Measurements from ENCODE around the gene FLII.
A peak's percentile ranks its signal among the peaks of the same experiment; 100 is the strongest.

FLII gene

GRCh38 chr17:18246109-18246725 lies 12.3 kb downstream of the FLII start:
- no peaks in the 10 kb centered on the region for H3K27me3 ChIP-seq (ENCODE audit: insufficient read depth, low read depth, severe bottlenecking)
- H3K4me3 ChIP-seq (ENCODE audit: low read depth, low read length) = no peak overlapping the region
- peaks cover 71% of the 10 kb centered on the region for H3K36me3 ChIP-seq
- H3K27ac ChIP-seq = peak overlapping the region; percentile 45; the same call in 1 of the 2 replicates
- H3K9me3 ChIP-seq (ENCODE audit: severe bottlenecking) = no peaks in the 10 kb centered on the region
- TF ChIP-seq, protein P1, sequence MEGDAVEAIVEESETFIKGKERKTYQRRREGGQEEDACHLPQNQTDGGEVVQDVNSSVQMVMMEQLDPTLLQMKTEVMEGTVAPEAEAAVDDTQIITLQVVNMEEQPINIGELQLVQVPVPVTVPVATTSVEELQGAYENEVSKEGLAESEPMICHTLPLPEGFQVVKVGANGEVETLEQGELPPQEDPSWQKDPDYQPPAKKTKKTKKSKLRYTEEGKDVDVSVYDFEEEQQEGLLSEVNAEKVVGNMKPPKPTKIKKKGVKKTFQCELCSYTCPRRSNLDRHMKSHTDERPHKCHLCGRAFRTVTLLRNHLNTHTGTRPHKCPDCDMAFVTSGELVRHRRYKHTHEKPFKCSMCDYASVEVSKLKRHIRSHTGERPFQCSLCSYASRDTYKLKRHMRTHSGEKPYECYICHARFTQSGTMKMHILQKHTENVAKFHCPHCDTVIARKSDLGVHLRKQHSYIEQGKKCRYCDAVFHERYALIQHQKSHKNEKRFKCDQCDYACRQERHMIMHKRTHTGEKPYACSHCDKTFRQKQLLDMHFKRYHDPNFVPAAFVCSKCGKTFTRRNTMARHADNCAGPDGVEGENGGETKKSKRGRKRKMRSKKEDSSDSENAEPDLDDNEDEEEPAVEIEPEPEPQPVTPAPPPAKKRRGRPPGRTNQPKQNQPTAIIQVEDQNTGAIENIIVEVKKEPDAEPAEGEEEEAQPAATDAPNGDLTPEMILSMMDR (IDR thresholded peaks at IDR 0.05; ENCODE audit: low read depth, low read length) = no peak
- no peak for DNase-seq

- no peak for DNase-seq
- TF ChIP-seq, protein P1 (IDR thresholded peaks at IDR 0.05; ENCODE audit: low read depth, low read length) = no peak
- Histone ChIP-seq H3K9me3 (ENCODE audit: severe bottlenecking) (no peaks in the 10 kb centered on the region), H3K4me3 (ENCODE audit: low read depth, low read length) (no peak overlapping the region), H3K27ac (no peak overlapping the region), H3K36me3 (peaks cover 71% of the 10 kb centered on the region), H3K27me3 (ENCODE audit: insufficient read depth, low read depth, severe bottlenecking) (no peaks in the 10 kb centered on the region)
These were observed 13.3 kb downstream of the FLII start for GRCh38 chr17:18245038-18245776.

DNA sequence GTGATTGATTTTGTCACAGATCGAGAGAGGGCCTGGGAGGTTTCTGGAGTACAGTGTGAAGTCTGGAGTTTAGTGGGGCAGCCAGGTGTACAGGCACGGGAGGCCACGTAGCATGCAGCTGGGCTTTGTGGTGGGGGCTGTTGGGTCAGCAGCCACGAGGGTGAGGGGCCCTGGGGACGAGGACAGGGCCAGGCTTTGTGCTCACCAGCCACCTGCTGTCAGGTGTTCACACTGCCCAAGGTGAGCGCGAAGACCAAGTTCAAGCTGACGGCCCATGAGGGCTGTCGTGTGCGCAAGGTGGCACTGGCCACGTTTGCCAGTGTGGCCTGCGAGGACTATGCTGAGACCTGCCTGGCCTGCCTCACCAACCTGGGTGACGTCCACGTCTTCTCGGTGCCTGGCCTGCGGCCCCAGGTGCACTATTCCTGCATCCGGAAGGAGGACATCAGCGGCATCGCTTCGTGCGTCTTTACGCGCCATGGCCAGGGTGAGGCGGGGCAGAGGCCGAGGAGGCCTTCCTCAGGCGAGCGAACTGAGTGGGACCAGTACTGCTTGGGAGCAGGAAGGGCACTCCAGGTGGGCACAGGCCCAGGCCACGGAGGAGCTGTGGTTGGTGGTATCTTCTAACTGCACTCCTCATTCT lies 17.2 kb downstream of the FLII start:
- Histone ChIP-seq H3K9me3 (ENCODE audit: severe bottlenecking) (no peaks in the 10 kb centered on the region), H3K27ac (no peak overlapping the region), H3K36me3 (peaks cover 63% of the 10 kb centered on the region), H3K4me3 (ENCODE audit: low read depth, low read length) (no peak overlapping the region), H3K27me3 (ENCODE audit: insufficient read depth, low read depth, severe bottlenecking) (no peaks in the 10 kb centered on the region)
- DNase-seq = no peak
- TF ChIP-seq, protein P1 (IDR thresholded peaks at IDR 0.05; ENCODE audit: low read depth, low read length) = peak; percentile 26; the same call in 1 of the 2 replicates

- peaks cover 62% of the 10 kb centered on the region for H3K36me3 ChIP-seq
- TF ChIP-seq, protein P1 (IDR thresholded peaks at IDR 0.05; ENCODE audit: low read depth, low read length) = no peak
- no peak overlapping the region for H3K27ac ChIP-seq
- H3K4me3 ChIP-seq (ENCODE audit: low read depth, low read length) = no peak overlapping the region
- no peaks in the 10 kb centered on the region for H3K9me3 ChIP-seq (ENCODE audit: severe bottlenecking)
- DNase-seq = no peak
- H3K27me3 ChIP-seq (ENCODE audit: insufficient read depth, low read depth, severe bottlenecking) = no peaks in the 10 kb centered on the region
These were observed 18.1 kb downstream of the FLII start for GRCh38 chr17:18240449-18240848.

GRCh38 chr17:18238299-18238698 lies 20.2 kb downstream of the FLII start:
- no peak for DNase-seq
- Histone ChIP-seq H3K4me3 (ENCODE audit: low read depth, low read length) (no peak overlapping the region), H3K27me3 (ENCODE audit: insufficient read depth, low read depth, severe bottlenecking) (no peaks in the 10 kb centered on the region), H3K36me3 (peaks cover 68% of the 10 kb centered on the region), H3K27ac (no peak overlapping the region), H3K9me3 (ENCODE audit: severe bottlenecking) (no peaks in the 10 kb centered on the region)
- TF ChIP-seq, protein P1 (IDR thresholded peaks at IDR 0.05; ENCODE audit: low read depth, low read length) = no peak

All from WERI-Rb-1 (cell line).